HEK293T (cell line): ENCODE data around the gene TMEM176B.

Experiments
- CTCF ChIA-PET: fragments of 350-600 bp; formaldehyde crosslinking; extraction: SDS; loops from one replicate; lab custom pipeline; 2021; ENCODE audit warnings: antibody characterized with exemption, inconsistent platforms; lab: Yijun Ruan, JAX
- POLR2A ChIA-PET: fragments of 350-600 bp; formaldehyde crosslinking; extraction: SDS; loops from one replicate; lab custom pipeline; 2020; ENCODE audit warnings: antibody characterized with exemption, inconsistent platforms; lab: Yijun Ruan, JAX
- DNase-seq: peaks from one replicate; pipeline ENCODE4 v3.0.0; 2012; ENCODE audit warnings: mixed read lengths; ENCODE audit errors: extremely low spot score
- ARNT ChIP-seq: fragments of 450-650 bp; IDR thresholded peaks from 2 replicates; pipeline ENCODE4 v1.6.1; 2017; ENCODE audit warnings: mild to moderate bottlenecking
- BHLHE40 ChIP-seq: fragments of 450-650 bp; IDR thresholded peaks from 2 replicates; pipeline ENCODE4 v1.6.1; 2016; ENCODE audit warnings: mild to moderate bottlenecking, moderate library complexity, borderline replicate concordance
- CTBP1 ChIP-seq: fragments of 450-650 bp; IDR thresholded peaks from 2 replicates; pipeline ENCODE4 v1.6.1; 2016; ENCODE audit warnings: borderline replicate concordance
- ELF4 ChIP-seq: fragments of 450-650 bp; IDR thresholded peaks from 2 replicates; pipeline ENCODE4 v1.6.1; 2017; ENCODE audit warnings: antibody characterized with exemption
- FOXA1 ChIP-seq: fragments of 450-650 bp; IDR thresholded peaks from 2 replicates; pipeline ENCODE4 v1.6.1; 2016; ENCODE audit warnings: mild to moderate bottlenecking
- FOXK2 ChIP-seq: fragments of 450-650 bp; IDR thresholded peaks from 2 replicates; pipeline ENCODE4 v1.6.1; 2016; ENCODE audit warnings: mild to moderate bottlenecking
- FOXM1 ChIP-seq: fragments of 450-650 bp; IDR thresholded peaks from 2 replicates; pipeline ENCODE4 v1.6.1; 2017; ENCODE audit warnings: mild to moderate bottlenecking, borderline replicate concordance
- HDGF ChIP-seq: fragments of 450-650 bp; IDR thresholded peaks from 2 replicates; pipeline ENCODE4 v1.6.1; 2017; ENCODE audit warnings: antibody characterized with exemption, borderline replicate concordance
- L3MBTL2 ChIP-seq: fragments of 450-650 bp; conservative IDR thresholded peaks from 2 replicates; pipeline ENCODE4 v1.6.1; 2016; ENCODE audit warnings: mild to moderate bottlenecking
- LEF1 ChIP-seq: fragments of 450-650 bp; IDR thresholded peaks from 2 replicates; pipeline ENCODE4 v1.6.1; 2017; ENCODE audit warnings: mild to moderate bottlenecking, borderline replicate concordance
- NFRKB ChIP-seq: fragments of 450-650 bp; IDR thresholded peaks from 2 replicates; pipeline ENCODE4 v1.6.1; 2016; ENCODE audit warnings: mild to moderate bottlenecking, moderate library complexity
- PKNOX1 ChIP-seq: fragments of 450-650 bp; IDR thresholded peaks from 2 replicates; pipeline ENCODE4 v1.6.1; 2016
- SP1 ChIP-seq: fragments of 450-650 bp; IDR thresholded peaks from 2 replicates; pipeline ENCODE4 v1.6.1; 2017
- SUZ12 ChIP-seq: fragments of 450-650 bp; IDR thresholded peaks from 2 replicates; pipeline ENCODE4 v1.6.1; 2016; ENCODE audit warnings: mild to moderate bottlenecking
- TARDBP ChIP-seq: fragments of 450-650 bp; IDR thresholded peaks from 2 replicates; pipeline ENCODE4 v1.6.1; 2016
- ZNF384 ChIP-seq: fragments of 450-650 bp; IDR thresholded peaks from 2 replicates; pipeline ENCODE4 v1.6.1; 2016

Gene TMEM176B

DNA sequence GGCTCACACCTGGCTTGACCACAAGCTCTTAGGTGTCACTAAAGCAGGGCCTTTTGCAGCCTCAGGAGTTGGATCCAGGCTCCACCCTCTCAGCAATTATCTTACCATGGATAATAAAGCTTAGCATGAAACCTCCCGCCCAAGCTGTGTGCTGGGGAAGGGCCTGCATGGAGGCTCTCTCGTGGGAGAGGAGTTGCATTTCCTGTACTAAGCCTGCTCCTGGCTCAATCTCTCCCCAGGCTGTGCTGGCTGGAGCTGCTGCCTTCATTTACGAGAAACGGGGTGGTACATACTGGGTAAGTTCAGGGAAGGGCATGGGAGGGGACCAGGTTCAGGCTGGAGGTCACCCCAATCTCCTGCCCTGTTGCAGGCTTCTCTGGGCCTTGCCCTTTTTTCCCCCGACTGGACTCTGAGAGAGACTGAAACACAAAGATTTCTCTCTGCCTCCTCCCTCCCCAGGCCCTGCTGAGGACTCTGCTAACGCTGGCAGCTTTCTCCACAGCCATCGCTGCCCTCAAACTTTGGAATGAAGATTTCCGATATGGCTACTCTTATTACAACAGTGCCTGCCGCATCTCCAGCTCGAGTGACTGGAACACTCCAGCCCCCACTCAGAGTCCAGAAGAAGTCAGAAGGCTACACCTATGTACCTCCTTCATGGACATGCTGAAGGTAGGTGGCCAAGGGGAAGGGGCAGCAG is 3.1 kb upstream of the TMEM176B start:
- CTCF ChIA-PET: no interaction called here
- TF ChIP-seq FOXA1 (no peak), TARDBP (no peak), LEF1 (no peak), CTBP1 (no peak), BHLHE40 (no peak), ARNT (no peak)
- POLR2A ChIA-PET: no interaction called here
- DNase-seq: no peak

- TF ChIP-seq ARNT: no peak
- TF ChIP-seq NFRKB: no peak
- POLR2A ChIA-PET: no interaction called here
- CTCF ChIA-PET: no interaction called here
- no peak for DNase-seq
Measured at GRCh38 chr7:150801946-150802771, 2.0 kb upstream of the TMEM176B start.

GRCh38 chr7:150801242-150801945 is 1.2 kb upstream of the TMEM176B start:
- no peak for DNase-seq
- TF ChIP-seq FOXM1: no peak
- no peak for TF ChIP-seq ARNT
- no peak for TF ChIP-seq TARDBP
- ChIA-PET POLR2A (no interaction called here), CTCF (no interaction called here)

GRCh38 chr7:150800581-150801241 is 547 bp upstream of the TMEM176B start, which contains the start of gene TMEM176A:
TSS of gene TMEM176A (plus strand) at chr7:150800769. CDS start at chr7:150801551, 782 bp downstream.
- TF ChIP-seq SUZ12 (no peak), BHLHE40 (no peak), L3MBTL2 (no peak), FOXA1 (no peak), HDGF (no peak), ELF4 (no peak), CTBP1 (no peak), SP1 (no peak), PKNOX1 (no peak), TARDBP (no peak), ZNF384 (no peak), FOXM1 (no peak), ARNT (no peak), FOXK2 (no peak), NFRKB (no peak), LEF1 (no peak)
- DNase-seq: no peak
- ChIA-PET POLR2A (no interaction called here), CTCF (no interaction called here)

- no peak for DNase-seq
- ChIA-PET CTCF (no interaction called here), POLR2A (no interaction called here)
- TF ChIP-seq ZNF384 (no peak), FOXA1 (no peak), TARDBP (no peak), ELF4 (no peak)
Measured at GRCh38 chr7:150799156-150799555, 1.0 kb downstream of the TMEM176B start.

- TF ChIP-seq SP1: no peak
- POLR2A ChIA-PET: no interaction called here
- CTCF ChIA-PET: no interaction called here
- DNase-seq: no peak
Measured at GRCh38 chr7:150797661-150798060, 2.5 kb downstream of the TMEM176B start.

DNA sequence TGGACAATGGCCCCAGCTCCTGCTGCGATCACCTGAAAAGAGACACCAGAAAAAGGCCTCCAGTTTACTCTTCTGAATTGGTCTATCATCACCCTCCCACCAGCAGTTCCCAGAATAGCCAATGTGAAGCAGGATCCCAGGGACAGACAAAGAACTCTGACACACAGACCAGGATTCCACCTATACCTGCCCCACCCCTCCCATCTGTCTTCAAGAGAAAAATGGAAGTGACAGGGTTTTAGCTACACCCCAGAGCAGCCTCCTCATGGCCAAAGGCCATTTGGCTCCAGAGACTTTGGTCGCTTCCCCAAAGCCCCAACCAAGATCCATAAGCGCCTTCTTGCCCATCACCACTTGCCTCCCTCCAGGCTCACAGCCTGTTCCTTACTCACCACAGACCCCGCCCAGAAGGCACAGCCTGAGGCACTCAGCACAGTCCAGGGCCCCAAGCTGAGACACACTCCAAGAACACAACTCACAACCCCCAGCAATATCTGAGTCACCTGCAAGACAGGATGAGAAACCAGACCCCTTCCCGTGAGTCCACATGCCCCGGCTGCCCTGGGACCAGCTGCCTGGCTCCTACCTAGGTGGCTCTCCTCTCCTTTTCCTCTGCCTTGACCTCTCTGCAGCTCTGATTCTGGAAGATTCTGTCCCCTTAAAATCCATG is 6.5 kb downstream of the TMEM176B start:
- POLR2A ChIA-PET: no interaction called here
- DNase-seq: no peak
- CTCF ChIA-PET: interaction anchor here (0.9 to 1.5 kb wide), 3 partner anchors 15 to 104 kb away, joined by 3 to 6 read pairs (median 4); no protein-coding TSS in a partner anchor
- TF ChIP-seq FOXA1: no peak
- TF ChIP-seq SP1: no peak
- no peak for TF ChIP-seq FOXK2
- no peak for TF ChIP-seq CTBP1
- TF ChIP-seq HDGF: no peak
- no peak for TF ChIP-seq NFRKB
- no peak for TF ChIP-seq LEF1
